ENCODE results near the gene PUM1. TPM values are rescaled to one million over a fixed set of nuclear protein-coding genes. Genes with fewer than 3 reads are reported as not detected.

The PUM1 gene
- total and polyA plus RNA-seq, 2 donors (not counting 3 experiments of a cell fraction or from before 2014, with no cell fraction given): 94.7 to 124 TPM

DNA sequence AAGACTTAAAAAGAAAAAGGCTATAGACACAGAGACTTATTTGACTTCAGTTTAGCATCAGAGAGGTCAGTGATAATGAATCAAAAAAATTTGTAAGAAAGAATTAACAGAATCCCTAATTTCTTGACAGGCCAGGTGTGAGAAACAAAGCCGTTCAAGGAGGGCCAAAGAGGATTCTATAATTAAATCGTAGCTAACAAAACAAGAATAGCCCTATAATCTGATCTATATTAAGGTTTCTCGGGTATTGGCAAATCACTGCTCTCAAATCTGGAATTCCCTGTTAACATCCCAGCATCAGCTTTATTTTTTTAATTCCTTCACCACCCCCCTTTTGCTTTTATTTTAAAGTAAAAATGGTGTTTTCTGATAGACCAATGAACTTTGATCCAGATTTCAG, 60.3 kb downstream of the PUM1 start:
- ChIA-PET CTCF (interaction anchor here (1.5 to 2.6 kb wide), 2 partner anchors 8 to 11 kb away, joined by 4 to 7 read pairs; no protein-coding TSS in a partner anchor), POLR2A (no interaction called here)
- H3K4me3 ChIP-seq (replicated peaks in 1 of 3; ENCODE audit: insufficient read depth in 1 of 3, low read depth in 1 of 3, low read length in 3 of 3): no peak overlapping the region
- H3K9me3 ChIP-seq (replicated peaks; ENCODE audit: control insufficient read depth, insufficient read depth, low read length): no peaks in the 10 kb centered on the region
- no peak overlapping the region for H3K9ac ChIP-seq (replicated peaks; ENCODE audit: extremely low read depth, insufficient read depth, low read length)
- intact Hi-C loops (cut with micrococcal nuclease): no loop called here
- H3K4me2 ChIP-seq (ENCODE audit: insufficient read depth, low read length): no peak overlapping the region
- no peak overlapping the region for H2AFZ ChIP-seq (ENCODE audit: low read depth, low read length)
- no peak for FAIRE-seq
- TF ChIP-seq POLR2A (IDR thresholded peaks at IDR 0.05; ENCODE audit: low read depth, low read length): no peak
- no peak for TF ChIP-seq POLR2AphosphoS5 (IDR thresholded peaks at IDR 0.05; ENCODE audit: insufficient read depth, low read depth, low read length)
- TF ChIP-seq GATA2 (IDR thresholded peaks at IDR 0.05; ENCODE audit: insufficient read depth, insufficient read length, low read depth, low read length): no peak
- no peak for TF ChIP-seq MYC (IDR thresholded peaks at IDR 0.05; ENCODE audit: low read depth, low read length)
- TF ChIP-seq, protein P1, sequence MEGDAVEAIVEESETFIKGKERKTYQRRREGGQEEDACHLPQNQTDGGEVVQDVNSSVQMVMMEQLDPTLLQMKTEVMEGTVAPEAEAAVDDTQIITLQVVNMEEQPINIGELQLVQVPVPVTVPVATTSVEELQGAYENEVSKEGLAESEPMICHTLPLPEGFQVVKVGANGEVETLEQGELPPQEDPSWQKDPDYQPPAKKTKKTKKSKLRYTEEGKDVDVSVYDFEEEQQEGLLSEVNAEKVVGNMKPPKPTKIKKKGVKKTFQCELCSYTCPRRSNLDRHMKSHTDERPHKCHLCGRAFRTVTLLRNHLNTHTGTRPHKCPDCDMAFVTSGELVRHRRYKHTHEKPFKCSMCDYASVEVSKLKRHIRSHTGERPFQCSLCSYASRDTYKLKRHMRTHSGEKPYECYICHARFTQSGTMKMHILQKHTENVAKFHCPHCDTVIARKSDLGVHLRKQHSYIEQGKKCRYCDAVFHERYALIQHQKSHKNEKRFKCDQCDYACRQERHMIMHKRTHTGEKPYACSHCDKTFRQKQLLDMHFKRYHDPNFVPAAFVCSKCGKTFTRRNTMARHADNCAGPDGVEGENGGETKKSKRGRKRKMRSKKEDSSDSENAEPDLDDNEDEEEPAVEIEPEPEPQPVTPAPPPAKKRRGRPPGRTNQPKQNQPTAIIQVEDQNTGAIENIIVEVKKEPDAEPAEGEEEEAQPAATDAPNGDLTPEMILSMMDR (IDR thresholded peaks at IDR 0.05; ENCODE audit: extremely low read depth in 1 of 2, insufficient read depth in 1 of 2, low read depth in 1 of 2, low read length in 2 of 2): no peak
- no peak for TF ChIP-seq FOS (IDR thresholded peaks at IDR 0.05; ENCODE audit: borderline replicate concordance, insufficient read depth, low read length)
- TF ChIP-seq, protein P2, sequence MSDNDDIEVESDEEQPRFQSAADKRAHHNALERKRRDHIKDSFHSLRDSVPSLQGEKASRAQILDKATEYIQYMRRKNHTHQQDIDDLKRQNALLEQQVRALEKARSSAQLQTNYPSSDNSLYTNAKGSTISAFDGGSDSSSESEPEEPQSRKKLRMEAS (IDR thresholded peaks at IDR 0.05; ENCODE audit: insufficient read depth, insufficient read length): no peak
- TF ChIP-seq JUN (IDR thresholded peaks at IDR 0.05; ENCODE audit: borderline replicate concordance, insufficient read depth, insufficient read length, low read depth): no peak
- TF ChIP-seq EZH2 (IDR thresholded peaks at IDR 0.05; ENCODE audit: borderline replicate concordance, low read depth, low read length, severe bottlenecking): no peak
- DNase-seq (ENCODE audit: low read depth, low spot score): no peak
- no peaks in the 10 kb centered on the region for H3K27me3 ChIP-seq (ENCODE audit: control insufficient read depth in 2 of 2, insufficient read depth in 2 of 2, low read length in 2 of 2)
- H3K4me1 ChIP-seq (ENCODE audit: control insufficient read depth, extremely low read depth, insufficient read depth, low read length): peaks cover 19% of the 10 kb centered on the region
- H3K79me2 ChIP-seq (ENCODE audit: control insufficient read depth, insufficient read depth, low read length): peaks cover 90% of the 10 kb centered on the region
- H4K20me1 ChIP-seq (replicated peaks; ENCODE audit: control insufficient read depth, extremely low read depth, insufficient read depth, low read length): peaks cover 6% of the 10 kb centered on the region
- no peaks in the 10 kb centered on the region for H3K9me1 ChIP-seq (replicated peaks; ENCODE audit: control insufficient read depth, extremely low read depth, insufficient read depth, low read length)
- H3K36me3 ChIP-seq (ENCODE audit: control insufficient read depth in 2 of 2, extremely low read depth in 1 of 2, insufficient read depth in 2 of 2, low read length in 2 of 2): peaks cover 6 to 13% of the 10 kb centered on the region in 2 experiments
- H3K27ac ChIP-seq (ENCODE audit: insufficient read depth, low read depth, low read length): no peak overlapping the region
- dilution Hi-C loops (cut with MboI; ENCODE audit: extremely low pct_ligation_motif_present, low sequenced_read_pairs): no loop called here
- no TSS peak for BruUV-seq (replicated peaks)
